ENCODE measurements around the gene BAZ2B. TPM values are rescaled to one million over a fixed set of nuclear protein-coding genes. Genes with fewer than 3 reads are reported as not detected.

The BAZ2B gene
- total and polyA plus RNA-seq, 3 experiments from 2014 or later = 13.3 to 27.0 (median 15.7) TPM

DNA sequence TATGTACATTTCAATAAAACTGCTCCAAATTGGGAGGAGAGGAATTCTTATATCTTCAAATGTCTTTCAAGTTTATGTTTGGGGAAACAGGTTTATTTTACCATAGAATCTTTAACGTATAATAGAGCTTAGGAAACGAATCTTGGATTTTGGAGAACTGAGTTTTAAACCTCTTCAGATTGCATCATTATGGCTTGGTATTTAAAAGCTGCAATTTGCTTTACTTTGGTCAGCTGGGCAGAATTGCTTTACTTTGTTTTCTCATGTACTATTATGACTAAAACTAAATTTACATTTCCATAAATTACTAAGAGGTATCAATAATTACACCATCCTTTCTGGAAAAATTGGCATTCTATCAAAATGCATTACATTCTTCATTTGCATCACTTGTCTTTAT lies 54.6 kb downstream of the BAZ2B start:
- CTCF ChIA-PET = no interaction called here
- Mint-ChIP-seq H3K9me3 (no peaks in the 10 kb centered on the region), H3K4me1 (no peaks in the 10 kb centered on the region), H3K27ac (no peak overlapping the region), H3K36me3 (peaks cover 0 to 5% (median 3%) of the 10 kb centered on the region in 3 donors), H3K4me3 (no peak overlapping the region), H3K27me3 (peaks cover 0 to 1% of the 10 kb centered on the region in 2 donors)
- H3K27me3 ChIP-seq (ENCODE audit: insufficient read depth, low read length, poor library complexity, severe bottlenecking) = no peaks in the 10 kb centered on the region
- no peaks in the 10 kb centered on the region for H3K4me1 ChIP-seq (ENCODE audit: insufficient read depth, low read length)
- no peak overlapping the region for H3K4me3 ChIP-seq (ENCODE audit: low read length)
- no peak for DNase-seq
- no peak overlapping the region for H3K27ac ChIP-seq (ENCODE audit: low read depth, low read length)
- no peaks in the 10 kb centered on the region for H3K36me3 ChIP-seq (ENCODE audit: insufficient read depth, low read length)
- POLR2A ChIA-PET = no interaction called here
- no peaks in the 10 kb centered on the region for H3K9me3 ChIP-seq (ENCODE audit: low read length)

DNA sequence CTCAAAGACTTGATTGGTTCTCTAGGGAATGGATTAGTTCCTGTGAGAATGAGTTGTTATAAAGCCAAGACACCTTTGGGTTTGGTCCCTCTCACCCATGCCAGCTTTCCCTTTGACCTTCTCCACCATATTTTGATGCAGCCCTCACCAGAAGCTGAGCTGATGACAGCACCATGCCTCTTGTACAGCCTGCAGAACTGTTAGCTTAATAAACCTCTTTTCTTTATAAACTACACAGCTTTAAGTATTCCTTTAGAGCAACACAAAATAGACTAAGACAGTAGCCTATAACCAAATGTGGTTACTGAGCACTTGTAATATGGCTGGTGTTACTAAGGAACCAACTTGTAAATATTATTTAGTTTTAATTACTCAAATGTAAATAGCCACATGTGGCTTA lies 55.1 kb downstream of the BAZ2B start:
- Mint-ChIP-seq H3K4me1 (no peaks in the 10 kb centered on the region), H3K9me3 (no peaks in the 10 kb centered on the region), H3K27ac (no peak overlapping the region), H3K36me3 (peaks cover 0 to 5% (median 3%) of the 10 kb centered on the region in 3 donors), H3K4me3 (no peak overlapping the region), H3K27me3 (peaks cover 0 to 1% of the 10 kb centered on the region in 2 donors)
- POLR2A ChIA-PET = no interaction called here
- CTCF ChIA-PET = no interaction called here
- Histone ChIP-seq H3K4me1 (ENCODE audit: insufficient read depth, low read length) (no peaks in the 10 kb centered on the region), H3K27me3 (ENCODE audit: insufficient read depth, low read length, poor library complexity, severe bottlenecking) (no peaks in the 10 kb centered on the region), H3K36me3 (ENCODE audit: insufficient read depth, low read length) (no peaks in the 10 kb centered on the region), H3K27ac (ENCODE audit: low read depth, low read length) (no peak overlapping the region), H3K4me3 (ENCODE audit: low read length) (no peak overlapping the region), H3K9me3 (ENCODE audit: low read length) (no peaks in the 10 kb centered on the region)
- no peak for DNase-seq

DNA sequence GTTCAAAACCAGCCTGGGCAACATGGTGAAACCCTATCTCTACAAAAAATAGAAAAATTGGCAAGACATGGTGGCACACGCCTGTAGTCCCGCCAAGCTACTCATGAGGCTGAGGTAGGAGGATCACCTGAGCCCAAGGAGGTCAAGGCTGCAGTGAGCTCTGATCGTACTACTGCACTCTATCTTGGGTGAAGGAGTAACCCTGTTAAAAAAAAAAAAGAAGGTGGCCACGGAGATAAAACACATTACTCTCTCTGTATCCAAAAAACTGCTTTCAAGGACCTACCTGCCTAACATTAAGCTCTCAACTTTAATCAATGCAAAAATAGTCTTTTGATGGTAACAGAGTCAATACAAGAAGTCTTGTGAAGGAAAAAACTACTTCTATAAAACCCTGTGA lies 57.3 kb downstream of the BAZ2B start:
- Histone ChIP-seq H3K36me3 (ENCODE audit: insufficient read depth, low read length) (no peaks in the 10 kb centered on the region), H3K4me3 (ENCODE audit: low read length) (no peak overlapping the region), H3K27ac (ENCODE audit: low read depth, low read length) (no peak overlapping the region), H3K9me3 (ENCODE audit: low read length) (no peaks in the 10 kb centered on the region), H3K27me3 (ENCODE audit: insufficient read depth, low read length, poor library complexity, severe bottlenecking) (no peaks in the 10 kb centered on the region), H3K4me1 (ENCODE audit: insufficient read depth, low read length) (no peaks in the 10 kb centered on the region)
- no peaks in the 10 kb centered on the region for H3K4me1 Mint-ChIP-seq
- H3K9me3 Mint-ChIP-seq = no peaks in the 10 kb centered on the region
- no peak overlapping the region for H3K27ac Mint-ChIP-seq
- ChIA-PET CTCF (no interaction called here), POLR2A (no interaction called here)
- DNase-seq = no peak
- no peak overlapping the region for H3K4me3 Mint-ChIP-seq
- peaks cover 0 to 1% of the 10 kb centered on the region in 2 donors for H3K27me3 Mint-ChIP-seq
- peaks cover 0 to 3% (median 0%) of the 10 kb centered on the region in 3 donors for H3K36me3 Mint-ChIP-seq

DNA sequence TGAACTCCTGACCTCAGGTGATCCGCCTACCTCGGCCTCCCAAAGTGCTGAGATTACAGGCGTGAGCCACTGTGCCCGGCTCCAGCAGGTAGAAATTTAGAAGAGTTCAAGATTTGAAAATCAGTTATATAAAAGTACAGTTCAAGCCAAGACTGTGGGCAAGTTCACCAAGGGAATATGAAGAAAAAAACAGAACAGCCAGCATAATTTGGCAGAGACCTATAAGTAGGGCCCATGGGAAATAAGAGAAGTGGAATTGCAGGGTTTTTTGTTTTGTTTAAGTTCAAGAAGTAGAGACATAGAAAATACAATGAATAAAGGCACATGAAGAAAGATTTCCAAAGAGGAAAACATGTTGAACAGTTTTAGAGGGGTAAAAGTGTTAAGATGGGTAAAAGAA lies 57.9 kb downstream of the BAZ2B start:
- no peak overlapping the region for H3K4me3 Mint-ChIP-seq
- DNase-seq = no peak
- H3K36me3 ChIP-seq (ENCODE audit: insufficient read depth, low read length) = no peaks in the 10 kb centered on the region
- no peaks in the 10 kb centered on the region for H3K9me3 ChIP-seq (ENCODE audit: low read length)
- no peak overlapping the region for H3K27ac ChIP-seq (ENCODE audit: low read depth, low read length)
- no peak overlapping the region for H3K4me3 ChIP-seq (ENCODE audit: low read length)
- peaks cover 0 to 1% of the 10 kb centered on the region in 2 donors for H3K27me3 Mint-ChIP-seq
- no peaks in the 10 kb centered on the region for H3K9me3 Mint-ChIP-seq
- CTCF ChIA-PET = no interaction called here
- H3K36me3 Mint-ChIP-seq = peaks cover 0 to 1% (median 0%) of the 10 kb centered on the region in 3 donors
- H3K4me1 ChIP-seq (ENCODE audit: insufficient read depth, low read length) = no peaks in the 10 kb centered on the region
- H3K4me1 Mint-ChIP-seq = no peaks in the 10 kb centered on the region
- H3K27me3 ChIP-seq (ENCODE audit: insufficient read depth, low read length, poor library complexity, severe bottlenecking) = no peaks in the 10 kb centered on the region
- POLR2A ChIA-PET = no interaction called here
- H3K27ac Mint-ChIP-seq = peak overlapping the region in 1 of 8 donors; percentile 45

DNA sequence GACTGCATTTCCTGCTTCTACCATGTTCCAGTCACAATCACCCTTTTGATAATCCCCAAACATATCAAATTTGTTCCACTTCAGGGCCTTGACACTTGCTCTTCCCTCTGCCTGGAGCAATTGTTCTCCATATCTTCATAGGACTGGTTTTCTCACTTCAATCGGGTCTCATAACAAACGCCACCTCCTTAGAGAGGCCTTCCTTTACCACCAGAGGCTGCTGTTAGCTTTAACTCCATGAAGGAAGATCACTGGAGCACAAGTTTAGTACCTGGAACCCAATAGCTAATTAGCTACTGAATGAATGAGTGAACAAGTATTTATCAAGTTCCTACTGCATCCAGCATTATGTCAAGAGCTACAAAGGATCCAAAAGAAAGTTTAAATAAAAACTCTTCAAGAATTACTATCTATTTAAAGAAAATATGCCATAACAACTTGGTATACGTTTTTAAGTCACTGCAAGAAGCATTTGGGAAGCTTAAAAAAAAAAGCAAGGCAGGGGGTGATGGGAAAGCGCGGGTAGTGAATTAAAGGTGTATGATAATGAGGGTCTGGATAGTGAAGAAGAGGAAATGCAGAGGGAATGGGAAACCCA lies 58.8 kb downstream of the BAZ2B start:
- Histone ChIP-seq H3K36me3 (ENCODE audit: insufficient read depth, low read length) (no peaks in the 10 kb centered on the region), H3K27ac (ENCODE audit: low read depth, low read length) (no peak overlapping the region), H3K27me3 (ENCODE audit: insufficient read depth, low read length, poor library complexity, severe bottlenecking) (no peaks in the 10 kb centered on the region), H3K4me1 (ENCODE audit: insufficient read depth, low read length) (no peaks in the 10 kb centered on the region), H3K4me3 (ENCODE audit: low read length) (no peak overlapping the region), H3K9me3 (ENCODE audit: low read length) (no peaks in the 10 kb centered on the region)
- POLR2A ChIA-PET = no interaction called here
- Mint-ChIP-seq H3K36me3 (peaks cover 0 to 2% (median 0%) of the 10 kb centered on the region in 3 donors), H3K4me1 (no peaks in the 10 kb centered on the region), H3K27me3 (peaks cover 0 to 1% of the 10 kb centered on the region in 2 donors), H3K9me3 (no peaks in the 10 kb centered on the region), H3K4me3 (no peak overlapping the region), H3K27ac (no peak overlapping the region)
- no peak for DNase-seq
- CTCF ChIA-PET = no interaction called here

DNA sequence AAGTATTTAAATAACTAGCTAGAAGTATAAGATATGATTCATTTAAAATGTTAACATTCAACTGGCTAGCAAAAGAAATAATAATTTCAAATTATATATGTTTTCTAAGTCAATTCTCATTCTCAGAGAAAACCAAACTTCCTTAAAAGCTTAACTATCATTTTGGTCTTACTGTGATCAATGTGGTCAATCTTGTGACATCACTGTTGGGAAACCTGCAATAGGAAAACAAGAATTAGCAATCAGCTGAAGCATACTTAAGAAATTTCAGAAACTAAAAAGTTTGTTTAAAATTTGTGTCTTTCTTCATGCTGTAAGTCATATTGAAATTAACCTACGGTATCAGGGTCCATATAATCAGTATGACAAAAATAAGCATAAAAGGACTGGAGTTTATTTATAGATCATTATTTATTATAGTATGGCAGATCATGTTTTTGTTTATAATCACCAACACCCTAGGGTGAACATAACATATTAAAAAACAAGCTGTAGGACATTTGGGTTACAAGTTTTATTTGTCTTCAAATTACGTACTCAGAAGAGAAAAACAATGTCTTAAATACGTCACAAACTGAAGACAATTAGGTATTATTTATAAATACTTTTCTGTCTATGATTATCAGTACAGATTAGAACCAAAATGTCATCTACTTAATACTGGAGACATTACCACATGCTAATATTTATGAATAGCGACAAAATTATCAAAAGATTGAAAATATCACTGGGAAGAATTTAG lies 60.5 kb downstream of the BAZ2B start:
- peaks cover 0 to 2% (median 0%) of the 10 kb centered on the region in 3 donors for H3K36me3 Mint-ChIP-seq
- H3K27me3 ChIP-seq (ENCODE audit: insufficient read depth, low read length, poor library complexity, severe bottlenecking) = no peaks in the 10 kb centered on the region

DNA sequence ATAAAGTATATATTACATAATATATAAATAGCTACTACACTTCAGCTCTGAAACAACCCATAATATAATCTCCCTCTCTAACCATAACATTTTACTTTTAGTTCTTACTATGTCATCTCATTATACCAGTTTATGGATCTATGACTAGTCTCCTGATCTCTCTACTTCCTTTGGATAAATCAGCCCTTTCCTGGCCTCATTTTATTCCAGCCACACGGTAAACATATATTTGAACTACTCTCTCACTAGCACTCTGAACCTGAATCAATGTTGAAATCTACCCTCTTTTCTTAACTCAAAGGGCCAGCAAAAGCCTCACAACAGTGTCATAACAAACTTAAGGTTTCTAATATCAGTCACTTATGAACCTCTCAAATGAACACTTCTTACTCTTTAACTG lies 62.6 kb downstream of the BAZ2B start:
- Histone ChIP-seq H3K9me3 (ENCODE audit: low read length) (no peaks in the 10 kb centered on the region), H3K4me3 (ENCODE audit: low read length) (no peak overlapping the region), H3K36me3 (ENCODE audit: insufficient read depth, low read length) (no peaks in the 10 kb centered on the region), H3K27ac (ENCODE audit: low read depth, low read length) (no peak overlapping the region), H3K4me1 (ENCODE audit: insufficient read depth, low read length) (no peaks in the 10 kb centered on the region), H3K27me3 (ENCODE audit: insufficient read depth, low read length, poor library complexity, severe bottlenecking) (no peaks in the 10 kb centered on the region)
- Mint-ChIP-seq H3K4me3 (no peak overlapping the region), H3K27ac (peak overlapping the region in 1 of 8 donors; percentile 0), H3K4me1 (no peaks in the 10 kb centered on the region), H3K27me3 (peaks cover 0 to 1% of the 10 kb centered on the region in 2 donors), H3K36me3 (peaks cover 0 to 4% (median 2%) of the 10 kb centered on the region in 3 donors), H3K9me3 (no peaks in the 10 kb centered on the region)
- ChIA-PET POLR2A (no interaction called here), CTCF (no interaction called here)
- DNase-seq = no peak

More for the DNA sequence above, 60.5 kb downstream of the BAZ2B start:
- no peaks in the 10 kb centered on the region for H3K9me3 Mint-ChIP-seq
- H3K4me1 Mint-ChIP-seq = no peaks in the 10 kb centered on the region
- H3K9me3 ChIP-seq (ENCODE audit: low read length) = no peaks in the 10 kb centered on the region
- H3K36me3 ChIP-seq (ENCODE audit: insufficient read depth, low read length) = no peaks in the 10 kb centered on the region
- POLR2A ChIA-PET = interaction anchor here (1.1 kb wide), 1 partner anchor 12 kb away, joined by 3 read pairs; no protein-coding TSS in a partner anchor
- no peak overlapping the region for H3K4me3 ChIP-seq (ENCODE audit: low read length)
- CTCF ChIA-PET = no interaction called here
- no peak for DNase-seq
- H3K27ac ChIP-seq (ENCODE audit: low read depth, low read length) = no peak overlapping the region
- no peak overlapping the region for H3K27ac Mint-ChIP-seq
- no peak overlapping the region for H3K4me3 Mint-ChIP-seq
- H3K4me1 ChIP-seq (ENCODE audit: insufficient read depth, low read length) = no peaks in the 10 kb centered on the region
- H3K27me3 Mint-ChIP-seq = peaks cover 0 to 1% of the 10 kb centered on the region in 2 donors

DNA sequence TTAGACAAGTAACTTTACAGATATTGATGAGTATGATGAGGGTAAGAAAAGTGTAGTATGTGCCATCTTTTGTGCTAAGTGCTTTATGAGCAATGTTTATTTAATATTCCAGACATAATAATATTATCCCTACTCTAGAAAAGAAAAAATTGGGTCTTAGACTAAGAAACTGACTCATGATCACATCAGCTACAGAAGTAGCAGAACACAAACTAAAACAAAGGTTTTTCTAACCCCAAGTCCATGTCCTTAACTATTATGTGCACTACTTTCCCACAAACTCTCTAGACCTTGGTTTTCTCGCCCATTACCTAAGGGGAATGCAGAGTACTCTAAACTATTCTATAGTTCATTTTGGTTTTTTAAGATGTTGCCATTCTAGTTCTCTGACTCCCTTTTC lies 64.5 kb downstream of the BAZ2B start:
- H3K9me3 Mint-ChIP-seq = no peaks in the 10 kb centered on the region

More for the DNA sequence above, 64.5 kb downstream of the BAZ2B start:
- H3K4me1 Mint-ChIP-seq = no peaks in the 10 kb centered on the region
- H3K4me3 ChIP-seq (ENCODE audit: low read length) = no peak overlapping the region
- H3K27me3 Mint-ChIP-seq = no peaks in the 10 kb centered on the region
- no peaks in the 10 kb centered on the region for H3K27me3 ChIP-seq (ENCODE audit: insufficient read depth, low read length, poor library complexity, severe bottlenecking)
- ChIA-PET CTCF (no interaction called here), POLR2A (no interaction called here)
- no peak overlapping the region for H3K4me3 Mint-ChIP-seq
- H3K36me3 ChIP-seq (ENCODE audit: insufficient read depth, low read length) = no peaks in the 10 kb centered on the region
- no peaks in the 10 kb centered on the region for H3K4me1 ChIP-seq (ENCODE audit: insufficient read depth, low read length)
- H3K9me3 ChIP-seq (ENCODE audit: low read length) = no peaks in the 10 kb centered on the region
- H3K27ac Mint-ChIP-seq = no peak overlapping the region
- H3K36me3 Mint-ChIP-seq = peaks cover 0 to 4% (median 2%) of the 10 kb centered on the region in 3 donors
- no peak for DNase-seq
- no peak overlapping the region for H3K27ac ChIP-seq (ENCODE audit: low read depth, low read length)

Data from CD8-positive, alpha-beta memory T cell (primary cell).